Trophoblast cell (in vitro differentiated cells and primary cell): ENCODE results near the gene POLD2.

ENCODE experiments used
- DNase-seq, 2 donors: peaks; one replicate each; pipeline ENCODE4 v3.0.0-alpha.2; 2016
- H2AFZ ChIP-seq: 2 replicates; pipeline ENCODE4 v1.6.1; 2013; ENCODE audit warnings: low read length, moderate library complexity, mild to moderate bottlenecking; ENCODE audit not compliant: insufficient read depth, poor library complexity
- H2AK5ac ChIP-seq: 2 replicates; pipeline ENCODE4 v1.6.1; 2013; ENCODE audit warnings: mild to moderate bottlenecking, low read length
- H2BK120ac ChIP-seq: 2 replicates; pipeline ENCODE4 v1.6.1; 2013; ENCODE audit warnings: low read length, mild to moderate bottlenecking, moderate library complexity; ENCODE audit not compliant: insufficient read depth, poor library complexity
- H2BK12ac ChIP-seq: 2 replicates; pipeline ENCODE4 v1.6.1; 2013; ENCODE audit warnings: mild to moderate bottlenecking, low read length, moderate library complexity
- H2BK5ac ChIP-seq: 2 replicates; pipeline ENCODE4 v1.6.1; 2013; ENCODE audit warnings: low read length, low read depth, moderate library complexity, mild to moderate bottlenecking; ENCODE audit not compliant: poor library complexity
- H3K14ac ChIP-seq: 2 replicates; pipeline ENCODE4 v1.6.1; 2013; ENCODE audit warnings: mild to moderate bottlenecking, low read length
- H3K18ac ChIP-seq: 2 replicates; pipeline ENCODE4 v1.6.1; 2013; ENCODE audit warnings: mild to moderate bottlenecking, low read length
- H3K23ac ChIP-seq: 2 replicates; pipeline ENCODE4 v1.6.1; 2013; ENCODE audit warnings: low read length
- H3K27ac ChIP-seq: 2 replicates; pipeline ENCODE4 v1.5.1; 2013; ENCODE audit warnings: low read depth, mild to moderate bottlenecking, inconsistent platforms, low read length, moderate library complexity
- H3K27me3 ChIP-seq: 2 replicates; pipeline ENCODE4 v1.6.1; 2013; ENCODE audit warnings: inconsistent platforms, mild to moderate bottlenecking, low read length, moderate library complexity; ENCODE audit not compliant: insufficient read depth
- H3K36me3 ChIP-seq, 2 experiments: 1 replicate in 1 of 2; 2 replicates in 1 of 2; pipeline ENCODE4 v1.6.1; 2013; ENCODE audit warnings: low read length in 2 of 2, mild to moderate bottlenecking in 2 of 2, moderate library complexity in 1 of 2; ENCODE audit not compliant: insufficient read depth in 2 of 2, control insufficient read depth in 1 of 2
- H3K4ac ChIP-seq: 2 replicates; pipeline ENCODE4 v1.6.1; 2013; ENCODE audit warnings: low read depth, mild to moderate bottlenecking, low read length, moderate library complexity
- H3K4me1 ChIP-seq, 2 experiments: 1 replicate in 1 of 2; 2 replicates in 1 of 2; pipeline ENCODE4 v1.6.1; 2013; ENCODE audit warnings: low read length in 2 of 2, mild to moderate bottlenecking in 2 of 2, moderate library complexity in 1 of 2; ENCODE audit not compliant: insufficient read depth in 2 of 2, control insufficient read depth in 1 of 2
- H3K4me2 ChIP-seq: 2 replicates; pipeline ENCODE4 v1.6.1; 2013; ENCODE audit warnings: inconsistent platforms, mild to moderate bottlenecking, low read length, moderate library complexity
- H3K4me3 ChIP-seq: 2 replicates; pipeline ENCODE4 v1.5.1; 2013; ENCODE audit warnings: mild to moderate bottlenecking, low read depth, low read length, inconsistent platforms
- H3K79me1 ChIP-seq: one replicate; pipeline ENCODE4 v1.6.1; 2013; ENCODE audit warnings: low read length
- H3K79me2 ChIP-seq: 2 replicates; pipeline ENCODE4 v1.6.1; 2013; ENCODE audit warnings: low read length, mild to moderate bottlenecking; ENCODE audit not compliant: control insufficient read depth, insufficient read depth, poor library complexity
- H3K9ac ChIP-seq: 2 replicates; pipeline ENCODE4 v1.6.1; 2013; ENCODE audit warnings: mild to moderate bottlenecking, low read length
- H3K9me3 ChIP-seq: 2 replicates; pipeline ENCODE4 v1.6.1; 2013; ENCODE audit warnings: low read depth, mild to moderate bottlenecking, control low read depth, inconsistent platforms, low read length; ENCODE audit not compliant: insufficient read depth
- H4K12ac ChIP-seq: 2 replicates; pipeline ENCODE4 v1.6.1; 2013; ENCODE audit warnings: low read depth, mild to moderate bottlenecking, low read length, moderate library complexity
- H4K8ac ChIP-seq: 2 replicates; pipeline ENCODE4 v1.6.1; 2013; ENCODE audit warnings: low read depth, mild to moderate bottlenecking, low read length, moderate library complexity
- H4K91ac ChIP-seq: one replicate; pipeline ENCODE4 v1.6.1; 2013; ENCODE audit warnings: low read depth, mild to moderate bottlenecking, low read length, moderate library complexity
- WGBS: extraction: QIAGEN DNeasy Blood & Tissue Kit; methylation state at CpG from one replicate; pipeline ENCODE4 v1.1.7; 2013; ENCODE audit warnings: missing lambda C conversion rate; ENCODE audit not compliant: insufficient read length, insufficient coverage; ENCODE audit errors: extremely low coverage; 5-methylcytosine and 5-hydroxymethylcytosine counted together

Gene POLD2

GRCh38 chr7:44078521-44078920 lies 44.8 kb downstream of the POLD2 start:
- no peak for DNase-seq
- Histone ChIP-seq H3K36me3 (peaks cover 55 to 57% of the 10 kb centered on the region in 2 experiments), H3K79me1 (peaks cover 12% of the 10 kb centered on the region), H2BK12ac (no peak overlapping the region), H4K8ac (no peak overlapping the region), H3K4me1 (peaks cover 4 to 9% of the 10 kb centered on the region in 2 experiments), H3K9ac (no peak overlapping the region), H4K91ac (no peak overlapping the region), H2AK5ac (no peak overlapping the region), H2BK5ac (no peak overlapping the region), H3K23ac (no peak overlapping the region), H3K27me3 (no peaks in the 10 kb centered on the region), H3K4me2 (no peak overlapping the region), H3K27ac (no peak overlapping the region), H3K9me3 (no peaks in the 10 kb centered on the region), H2BK120ac (no peak overlapping the region), H3K4ac (no peak overlapping the region), H3K4me3 (no peak overlapping the region), H3K79me2 (peaks cover 3% of the 10 kb centered on the region), H4K12ac (no peak overlapping the region), H3K14ac (no peak overlapping the region), H3K18ac (no peak overlapping the region), H2AFZ (no peak overlapping the region)
- WGBS, result no CpG with 5 or more reads among the region's 8 CpGs

GRCh38 chr7:44077681-44078091 lies 45.7 kb downstream of the POLD2 start:
- Histone ChIP-seq H2BK12ac (no peak overlapping the region), H3K18ac (no peak overlapping the region), H2AFZ (no peak overlapping the region), H3K27me3 (no peaks in the 10 kb centered on the region), H3K9ac (no peak overlapping the region), H4K12ac (no peak overlapping the region), H3K4me3 (no peak overlapping the region), H3K9me3 (no peaks in the 10 kb centered on the region), H3K27ac (no peak overlapping the region), H2BK5ac (no peak overlapping the region), H3K79me2 (peaks cover 3% of the 10 kb centered on the region), H2BK120ac (no peak overlapping the region), H4K8ac (no peak overlapping the region), H3K79me1 (peaks cover 11% of the 10 kb centered on the region), H3K4ac (no peak overlapping the region), H3K14ac (no peak overlapping the region), H4K91ac (no peak overlapping the region), H3K23ac (no peak overlapping the region), H3K36me3 (peaks cover 64% of the 10 kb centered on the region in 2 experiments), H2AK5ac (no peak overlapping the region), H3K4me1 (peaks cover 7 to 11% of the 10 kb centered on the region in 2 experiments), H3K4me2 (no peak overlapping the region)
- no peak for DNase-seq
- no CpG with 5 or more reads among the region's 5 CpGs for WGBS

DNA sequence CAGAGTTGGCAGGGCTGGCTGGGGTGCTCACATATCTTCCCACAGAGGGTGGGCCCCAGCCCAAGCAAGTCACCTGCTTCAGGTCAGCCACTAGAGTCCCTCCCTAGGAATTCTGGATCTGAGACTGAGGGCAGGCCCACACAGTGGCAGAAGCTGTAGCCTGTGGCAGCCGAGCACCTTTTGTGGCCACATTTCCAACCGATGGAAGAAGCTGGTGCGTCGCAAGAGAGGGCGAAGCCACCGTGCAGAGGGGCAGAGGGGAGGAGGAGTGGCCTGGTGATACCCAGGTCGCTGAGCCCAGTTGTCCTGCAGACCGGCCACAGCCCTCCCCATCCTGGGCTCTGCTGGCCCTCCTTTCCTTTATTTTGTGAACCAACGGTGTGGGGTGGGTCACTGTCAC lies 46.3 kb downstream of the POLD2 start:
- Histone ChIP-seq H3K4ac (no peak overlapping the region), H3K18ac (no peak overlapping the region), H3K4me2 (no peak overlapping the region), H3K4me1 (peaks cover 10 to 14% of the 10 kb centered on the region in 2 experiments), H2BK12ac (no peak overlapping the region), H3K14ac (no peak overlapping the region), H4K12ac (no peak overlapping the region), H2BK5ac (no peak overlapping the region), H3K27ac (no peak overlapping the region), H3K79me2 (peaks cover 1% of the 10 kb centered on the region), H4K8ac (no peak overlapping the region), H3K27me3 (no peaks in the 10 kb centered on the region), H3K23ac (no peak overlapping the region), H2BK120ac (no peak overlapping the region), H4K91ac (no peak overlapping the region), H2AK5ac (no peak overlapping the region), H3K9ac (no peak overlapping the region), H3K36me3 (peaks cover 65 to 67% of the 10 kb centered on the region in 2 experiments), H3K4me3 (no peak overlapping the region), H3K9me3 (no peaks in the 10 kb centered on the region), H3K79me1 (peaks cover 9% of the 10 kb centered on the region), H2AFZ (no peak overlapping the region)
- DNase-seq, result no peak
- no CpG with 5 or more reads among the region's 9 CpGs for WGBS

- Histone ChIP-seq H3K4me1 (peaks cover 10 to 14% of the 10 kb centered on the region in 2 experiments), H3K9me3 (no peaks in the 10 kb centered on the region), H4K12ac (no peak overlapping the region), H3K79me1 (peaks cover 6% of the 10 kb centered on the region), H2BK12ac (no peak overlapping the region), H3K27me3 (no peaks in the 10 kb centered on the region), H3K79me2 (no peaks in the 10 kb centered on the region), H3K4me2 (no peak overlapping the region), H2BK5ac (no peak overlapping the region), H3K18ac (no peak overlapping the region), H4K8ac (no peak overlapping the region), H3K36me3 (peaks cover 65 to 67% of the 10 kb centered on the region in 2 experiments), H3K23ac (no peak overlapping the region), H3K14ac (no peak overlapping the region), H3K27ac (no peak overlapping the region), H3K9ac (no peak overlapping the region), H2AK5ac (no peak overlapping the region), H2BK120ac (no peak overlapping the region), H3K4ac (no peak overlapping the region), H4K91ac (no peak overlapping the region), H3K4me3 (no peak overlapping the region), H2AFZ (no peak overlapping the region)
- no CpG with 5 or more reads among the region's 20 CpGs for WGBS
- no peak for DNase-seq
Measured at GRCh38 chr7:44076101-44076895, 47.0 kb downstream of the POLD2 start.
